D721Med (cell line): ENCODE measurements around the gene FAF1.
"Not testable (repeated sequence)": the region's sequence is repeated elsewhere in the genome, so short reads cannot be mapped to it uniquely, and the experiment has no call there.

Experiments used
- DNase-seq: peaks from one replicate; pipeline ENCODE4 v3.0.0; 2011; ENCODE audit warnings: low spot score; ENCODE audit not compliant: insufficient read length
- FAIRE-seq: peaks from 2 replicates; lab custom pipeline; 2011; peaks lifted over from hg19 to GRCh38; lab: Jason Lieb, UNC
- TF ChIP-seq, protein P1 (sequence below): IDR thresholded peaks from 2 replicates; pipeline ENCODE4 v1.5.1; 2012; ENCODE audit warnings: mild to moderate bottlenecking, control low read depth; ENCODE audit not compliant: insufficient read depth; ENCODE audit errors: missing control alignments

Gene FAF1

GRCh38 chr1:50959303-50959912, 659 bp downstream of the FAF1 start:
- TF ChIP-seq, protein P1, sequence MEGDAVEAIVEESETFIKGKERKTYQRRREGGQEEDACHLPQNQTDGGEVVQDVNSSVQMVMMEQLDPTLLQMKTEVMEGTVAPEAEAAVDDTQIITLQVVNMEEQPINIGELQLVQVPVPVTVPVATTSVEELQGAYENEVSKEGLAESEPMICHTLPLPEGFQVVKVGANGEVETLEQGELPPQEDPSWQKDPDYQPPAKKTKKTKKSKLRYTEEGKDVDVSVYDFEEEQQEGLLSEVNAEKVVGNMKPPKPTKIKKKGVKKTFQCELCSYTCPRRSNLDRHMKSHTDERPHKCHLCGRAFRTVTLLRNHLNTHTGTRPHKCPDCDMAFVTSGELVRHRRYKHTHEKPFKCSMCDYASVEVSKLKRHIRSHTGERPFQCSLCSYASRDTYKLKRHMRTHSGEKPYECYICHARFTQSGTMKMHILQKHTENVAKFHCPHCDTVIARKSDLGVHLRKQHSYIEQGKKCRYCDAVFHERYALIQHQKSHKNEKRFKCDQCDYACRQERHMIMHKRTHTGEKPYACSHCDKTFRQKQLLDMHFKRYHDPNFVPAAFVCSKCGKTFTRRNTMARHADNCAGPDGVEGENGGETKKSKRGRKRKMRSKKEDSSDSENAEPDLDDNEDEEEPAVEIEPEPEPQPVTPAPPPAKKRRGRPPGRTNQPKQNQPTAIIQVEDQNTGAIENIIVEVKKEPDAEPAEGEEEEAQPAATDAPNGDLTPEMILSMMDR: no peak
- FAIRE-seq (no peak), DNase-seq (no peak)

- DNase-seq: no peak
Measured at GRCh38 chr1:50955116-50955515, 5.0 kb downstream of the FAF1 start.

DNA sequence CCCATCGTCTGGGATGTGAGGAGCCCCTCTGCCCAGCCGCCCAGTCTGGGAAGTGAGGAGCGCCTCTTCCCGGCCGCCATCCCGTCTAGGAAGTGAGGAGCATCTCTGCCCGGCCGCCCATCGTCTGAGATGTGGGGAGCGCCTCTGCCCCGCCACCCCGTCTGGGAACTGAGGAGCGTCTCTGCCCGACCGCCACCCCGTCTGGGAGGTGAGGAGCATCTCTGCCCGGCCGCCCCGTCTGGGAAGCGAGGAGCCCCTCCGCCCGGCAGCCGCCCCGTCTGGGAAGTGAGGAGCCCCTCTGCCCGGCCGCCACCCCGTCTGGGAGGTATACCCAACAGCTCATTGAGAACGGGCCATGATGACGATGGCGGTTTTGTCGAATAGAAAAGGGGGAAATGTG, 7.5 kb downstream of the FAF1 start:
- DNase-seq, FAIRE-seq: not testable (repeated sequence)

More at GRCh38 chr1:50955116-50955515, 5.0 kb downstream of the FAF1 start:
- no peak for FAIRE-seq
- TF ChIP-seq, protein P1: no peak

GRCh38 chr1:50950396-50950795, 9.7 kb downstream of the FAF1 start:
- FAIRE-seq (no peak), DNase-seq (no peak)
- TF ChIP-seq, protein P1: no peak

GRCh38 chr1:50949286-50949982, 10.6 kb downstream of the FAF1 start:
- FAIRE-seq (no peak), DNase-seq (no peak)
- TF ChIP-seq, protein P1: no peak

GRCh38 chr1:50942334-50942733, 17.7 kb downstream of the FAF1 start:
- DNase-seq (no peak), FAIRE-seq (no peak)
- TF ChIP-seq, protein P1: no peak

GRCh38 chr1:50940291-50940690, 19.8 kb downstream of the FAF1 start:
- TF ChIP-seq, protein P1: no peak
- FAIRE-seq (no peak), DNase-seq (no peak)
